ENCODE measurements around the gene VPS37D. TPM values are rescaled to one million over a fixed set of nuclear protein-coding genes. Genes with fewer than 3 reads are reported as not detected.

Gene VPS37D
- total and polyA plus RNA-seq, 10 of the 15 experiments (the other 5 are each of a cell fraction or from before 2014, with no cell fraction given): 0.10 to 0.45 (median 0.16) TPM; not detected in 6

DNA sequence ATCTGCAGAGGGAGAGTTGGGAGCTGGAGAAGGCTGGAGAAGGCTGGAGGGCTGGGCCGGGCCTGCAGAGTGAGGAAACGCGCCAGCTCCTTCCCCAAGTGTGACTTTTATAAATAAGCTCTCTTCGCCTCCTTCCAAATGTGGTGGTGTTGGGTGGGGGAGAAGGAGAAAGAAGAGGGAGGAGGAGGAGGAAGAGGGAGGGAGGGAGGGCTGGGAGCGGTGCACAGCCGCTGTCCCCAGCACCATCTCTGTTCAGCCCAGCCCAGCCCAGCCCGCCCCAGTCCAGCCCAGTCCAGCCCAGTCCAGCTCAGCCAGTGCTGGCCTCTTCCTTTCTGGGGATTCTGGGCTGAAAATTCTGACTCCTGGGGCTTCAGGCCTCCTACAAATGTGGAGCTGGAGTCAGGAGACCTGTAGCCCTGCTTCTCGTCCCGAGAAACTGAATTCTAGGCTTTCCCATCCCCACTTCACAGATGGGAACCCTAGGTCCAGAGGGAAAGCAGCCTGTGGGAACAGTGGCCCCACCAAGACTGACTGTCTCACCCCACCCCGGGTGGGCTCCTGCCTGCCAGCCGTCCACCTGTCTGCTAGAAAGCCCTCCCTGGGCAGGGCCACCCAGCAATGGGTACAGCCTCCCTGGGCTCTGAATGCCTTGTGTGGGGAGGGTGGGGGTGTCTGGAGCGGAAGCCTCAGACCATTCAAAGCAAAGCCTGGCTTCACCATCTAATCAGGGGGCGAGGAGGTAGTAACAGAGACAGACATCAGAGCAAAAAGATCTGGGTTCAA is 49.6 kb downstream of the VPS37D start:
- no peaks in the 10 kb centered on the region for H3K79me2 ChIP-seq (ENCODE audit: control insufficient read depth, insufficient read depth, low read length)
- ATAC-seq: peak; percentile 6; the same call in 2 of the 3 replicates
- peaks cover 12% of the 10 kb centered on the region for H3K4me1 ChIP-seq (ENCODE audit: control insufficient read depth, insufficient read depth, low read length)
- BruUV-seq (replicated peaks): no TSS peak
- no peaks in the 10 kb centered on the region for H3K36me3 ChIP-seq (ENCODE audit: control insufficient read depth in 2 of 2, insufficient read depth in 2 of 2, low read length in 1 of 2)
- H3K9me3 ChIP-seq (replicated peaks; ENCODE audit: control insufficient read depth, insufficient read depth, low read length): no peaks in the 10 kb centered on the region
- TF ChIP-seq SUPT20H (IDR thresholded peaks at IDR 0.05; ENCODE audit: borderline replicate concordance, control insufficient read depth, low read depth, low read length) (no peak), BRCA1 (IDR thresholded peaks at IDR 0.05; ENCODE audit: low read depth, low read length) (no peak), ATF7 (IDR thresholded peaks at IDR 0.05; ENCODE audit: low read depth) (no peak), ZNF384 (IDR thresholded peaks at IDR 0.05; ENCODE audit: borderline replicate concordance, low read depth, low read length) (no peak), NR2F1 (conservative IDR thresholded peaks at IDR 0.05) (no peak), IRF4 (IDR thresholded peaks at IDR 0.05; ENCODE audit: low read depth, low read length) (no peak), JUND (IDR thresholded peaks at IDR 0.05; ENCODE audit: low read depth, low read length) (no peak), ZSCAN29 (IDR thresholded peaks at IDR 0.05) (no peak), MEF2B (IDR thresholded peaks at IDR 0.05; ENCODE audit: partially characterized antibody, poor library complexity, severe bottlenecking) (no peak), KLF5 (IDR thresholded peaks at IDR 0.05; ENCODE audit: partially characterized antibody) (no peak), ZNF622 (IDR thresholded peaks at IDR 0.05) (no peak)
- TF ChIP-seq, protein P1, sequence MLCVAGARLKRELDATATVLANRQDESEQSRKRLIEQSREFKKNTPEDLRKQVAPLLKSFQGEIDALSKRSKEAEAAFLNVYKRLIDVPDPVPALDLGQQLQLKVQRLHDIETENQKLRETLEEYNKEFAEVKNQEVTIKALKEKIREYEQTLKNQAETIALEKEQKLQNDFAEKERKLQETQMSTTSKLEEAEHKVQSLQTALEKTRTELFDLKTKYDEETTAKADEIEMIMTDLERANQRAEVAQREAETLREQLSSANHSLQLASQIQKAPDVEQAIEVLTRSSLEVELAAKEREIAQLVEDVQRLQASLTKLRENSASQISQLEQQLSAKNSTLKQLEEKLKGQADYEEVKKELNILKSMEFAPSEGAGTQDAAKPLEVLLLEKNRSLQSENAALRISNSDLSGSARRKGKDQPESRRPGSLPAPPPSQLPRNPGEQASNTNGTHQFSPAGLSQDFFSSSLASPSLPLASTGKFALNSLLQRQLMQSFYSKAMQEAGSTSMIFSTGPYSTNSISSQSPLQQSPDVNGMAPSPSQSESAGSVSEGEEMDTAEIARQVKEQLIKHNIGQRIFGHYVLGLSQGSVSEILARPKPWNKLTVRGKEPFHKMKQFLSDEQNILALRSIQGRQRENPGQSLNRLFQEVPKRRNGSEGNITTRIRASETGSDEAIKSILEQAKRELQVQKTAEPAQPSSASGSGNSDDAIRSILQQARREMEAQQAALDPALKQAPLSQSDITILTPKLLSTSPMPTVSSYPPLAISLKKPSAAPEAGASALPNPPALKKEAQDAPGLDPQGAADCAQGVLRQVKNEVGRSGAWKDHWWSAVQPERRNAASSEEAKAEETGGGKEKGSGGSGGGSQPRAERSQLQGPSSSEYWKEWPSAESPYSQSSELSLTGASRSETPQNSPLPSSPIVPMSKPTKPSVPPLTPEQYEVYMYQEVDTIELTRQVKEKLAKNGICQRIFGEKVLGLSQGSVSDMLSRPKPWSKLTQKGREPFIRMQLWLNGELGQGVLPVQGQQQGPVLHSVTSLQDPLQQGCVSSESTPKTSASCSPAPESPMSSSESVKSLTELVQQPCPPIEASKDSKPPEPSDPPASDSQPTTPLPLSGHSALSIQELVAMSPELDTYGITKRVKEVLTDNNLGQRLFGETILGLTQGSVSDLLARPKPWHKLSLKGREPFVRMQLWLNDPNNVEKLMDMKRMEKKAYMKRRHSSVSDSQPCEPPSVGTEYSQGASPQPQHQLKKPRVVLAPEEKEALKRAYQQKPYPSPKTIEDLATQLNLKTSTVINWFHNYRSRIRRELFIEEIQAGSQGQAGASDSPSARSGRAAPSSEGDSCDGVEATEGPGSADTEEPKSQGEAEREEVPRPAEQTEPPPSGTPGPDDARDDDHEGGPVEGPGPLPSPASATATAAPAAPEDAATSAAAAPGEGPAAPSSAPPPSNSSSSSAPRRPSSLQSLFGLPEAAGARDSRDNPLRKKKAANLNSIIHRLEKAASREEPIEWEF (IDR thresholded peaks at IDR 0.05; ENCODE audit: insufficient replicate concordance, low read depth, low read length): no peak
- TF ChIP-seq, protein P2, sequence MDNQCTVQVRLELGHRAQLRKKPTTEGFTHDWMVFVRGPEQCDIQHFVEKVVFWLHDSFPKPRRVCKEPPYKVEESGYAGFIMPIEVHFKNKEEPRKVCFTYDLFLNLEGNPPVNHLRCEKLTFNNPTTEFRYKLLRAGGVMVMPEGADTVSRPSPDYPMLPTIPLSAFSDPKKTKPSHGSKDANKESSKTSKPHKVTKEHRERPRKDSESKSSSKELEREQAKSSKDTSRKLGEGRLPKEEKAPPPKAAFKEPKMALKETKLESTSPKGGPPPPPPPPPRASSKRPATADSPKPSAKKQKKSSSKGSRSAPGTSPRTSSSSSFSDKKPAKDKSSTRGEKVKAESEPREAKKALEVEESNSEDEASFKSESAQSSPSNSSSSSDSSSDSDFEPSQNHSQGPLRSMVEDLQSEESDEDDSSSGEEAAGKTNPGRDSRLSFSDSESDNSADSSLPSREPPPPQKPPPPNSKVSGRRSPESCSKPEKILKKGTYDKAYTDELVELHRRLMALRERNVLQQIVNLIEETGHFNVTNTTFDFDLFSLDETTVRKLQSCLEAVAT (IDR thresholded peaks at IDR 0.05): no peak
- TF ChIP-seq, protein P3, sequence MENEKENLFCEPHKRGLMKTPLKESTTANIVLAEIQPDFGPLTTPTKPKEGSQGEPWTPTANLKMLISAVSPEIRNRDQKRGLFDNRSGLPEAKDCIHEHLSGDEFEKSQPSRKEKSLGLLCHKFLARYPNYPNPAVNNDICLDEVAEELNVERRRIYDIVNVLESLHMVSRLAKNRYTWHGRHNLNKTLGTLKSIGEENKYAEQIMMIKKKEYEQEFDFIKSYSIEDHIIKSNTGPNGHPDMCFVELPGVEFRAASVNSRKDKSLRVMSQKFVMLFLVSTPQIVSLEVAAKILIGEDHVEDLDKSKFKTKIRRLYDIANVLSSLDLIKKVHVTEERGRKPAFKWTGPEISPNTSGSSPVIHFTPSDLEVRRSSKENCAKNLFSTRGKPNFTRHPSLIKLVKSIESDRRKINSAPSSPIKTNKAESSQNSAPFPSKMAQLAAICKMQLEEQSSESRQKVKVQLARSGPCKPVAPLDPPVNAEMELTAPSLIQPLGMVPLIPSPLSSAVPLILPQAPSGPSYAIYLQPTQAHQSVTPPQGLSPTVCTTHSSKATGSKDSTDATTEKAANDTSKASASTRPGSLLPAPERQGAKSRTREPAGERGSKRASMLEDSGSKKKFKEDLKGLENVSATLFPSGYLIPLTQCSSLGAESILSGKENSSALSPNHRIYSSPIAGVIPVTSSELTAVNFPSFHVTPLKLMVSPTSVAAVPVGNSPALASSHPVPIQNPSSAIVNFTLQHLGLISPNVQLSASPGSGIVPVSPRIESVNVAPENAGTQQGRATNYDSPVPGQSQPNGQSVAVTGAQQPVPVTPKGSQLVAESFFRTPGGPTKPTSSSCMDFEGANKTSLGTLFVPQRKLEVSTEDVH (IDR thresholded peaks at IDR 0.05; ENCODE audit: low read depth, partially characterized antibody): no peak
- FAIRE-seq: no peak
- RAD21 ChIA-PET (ENCODE audit: unreplicated experiment): interaction anchor here (1.4 to 1.7 kb wide), 2 partner anchors 22 to 110 kb away, joined by 4 read pairs; partner anchors contain the start of gene ABHD11
- POLR2A ChIA-PET: no interaction called here
- in situ Hi-C loops (cut with MboI) (no loop called here), intact Hi-C loops (cut with micrococcal nuclease; ENCODE audit: unreplicated experiment) (no loop called here)
- peak overlapping the region; percentile 23; the same call in 1 of the 2 replicates for H3K4me2 ChIP-seq (ENCODE audit: control insufficient read depth, insufficient read depth)
- CTCF ChIA-PET: interaction anchor here (0.9 kb wide), 1 partner anchor 17 kb away, joined by 3 read pairs; no protein-coding TSS in a partner anchor
- H3K27me3 ChIP-seq (replicated peaks in 1 of 2; ENCODE audit: control insufficient read depth in 2 of 2, insufficient read depth in 2 of 2, low read length in 1 of 2): no peaks in the 10 kb centered on the region
- no peak overlapping the region for H3K4me3 ChIP-seq
- SMC1A ChIA-PET (ENCODE audit: uncharacterized antibody, unreplicated experiment): no interaction called here
- H3K9ac ChIP-seq (ENCODE audit: control insufficient read depth, insufficient read depth, low read length): no peak overlapping the region; the same call in 1 of the 2 replicates
- 0 out of 2 replicates have a peak, but pooled peaks cover 4% of the 10 kb centered on the region for H4K20me1 ChIP-seq (ENCODE audit: control insufficient read depth, insufficient read depth)
- no peak for DNase-seq (ENCODE audit: low read depth, low spot score)
- WGBS (ENCODE audit: insufficient coverage, insufficient replicate concordance, low lambda C conversion rate, missing lambda C conversion rate): 92% methylated on average over 9 of the region's 13 CpGs
- no peak overlapping the region for H2AFZ ChIP-seq (ENCODE audit: control insufficient read depth, low read depth, low read length)
- H3K27ac ChIP-seq (ENCODE audit: control insufficient read depth, insufficient read depth): no peak overlapping the region

Data from GM12878 (cell line).